Measurements from ENCODE around the gene CYP4A22. TPM values are rescaled to one million over a fixed set of nuclear protein-coding genes. Genes with fewer than 3 reads are reported as not detected.

Gene CYP4A22
- total RNA-seq, 1 donor from 2014 or later = not detected

GRCh38 chr1:47182676-47183235 lies 45.5 kb downstream of the CYP4A22 start:
- Mint-ChIP-seq H3K9me3 (no peaks in the 10 kb centered on the region), H3K4me1 (ENCODE audit: low read depth) (peaks cover 11% of the 10 kb centered on the region), H3K27ac (no peak overlapping the region), H3K4me3 (ENCODE audit: low read depth) (no peak overlapping the region), H3K36me3 (ENCODE audit: low read depth) (no peaks in the 10 kb centered on the region), H3K27me3 (ENCODE audit: low read depth) (peaks cover 12% of the 10 kb centered on the region)
- no peak for DNase-seq (ENCODE audit: low spot score)
- intact Hi-C loops (cut with micrococcal nuclease) = no loop called here

- Mint-ChIP-seq H3K27me3 (ENCODE audit: low read depth) (peaks cover 12% of the 10 kb centered on the region), H3K4me1 (ENCODE audit: low read depth) (peaks cover 11% of the 10 kb centered on the region), H3K9me3 (no peaks in the 10 kb centered on the region), H3K36me3 (ENCODE audit: low read depth) (no peaks in the 10 kb centered on the region), H3K4me3 (ENCODE audit: low read depth) (no peak overlapping the region), H3K27ac (no peak overlapping the region)
- no peak for DNase-seq (ENCODE audit: low spot score)
- intact Hi-C loops (cut with micrococcal nuclease) = no loop called here
These were observed 46.3 kb downstream of the CYP4A22 start for GRCh38 chr1:47183308-47184089.

- Mint-ChIP-seq H3K4me1 (ENCODE audit: low read depth) (peaks cover 5% of the 10 kb centered on the region), H3K9me3 (no peaks in the 10 kb centered on the region), H3K27ac (no peak overlapping the region), H3K27me3 (ENCODE audit: low read depth) (peaks cover 10% of the 10 kb centered on the region), H3K36me3 (ENCODE audit: low read depth) (no peaks in the 10 kb centered on the region), H3K4me3 (ENCODE audit: low read depth) (no peak overlapping the region)
- no peak for DNase-seq (ENCODE audit: low spot score)
- intact Hi-C loops (cut with micrococcal nuclease) = no loop called here
These were observed 47.0 kb downstream of the CYP4A22 start for GRCh38 chr1:47184090-47184821.

DNA sequence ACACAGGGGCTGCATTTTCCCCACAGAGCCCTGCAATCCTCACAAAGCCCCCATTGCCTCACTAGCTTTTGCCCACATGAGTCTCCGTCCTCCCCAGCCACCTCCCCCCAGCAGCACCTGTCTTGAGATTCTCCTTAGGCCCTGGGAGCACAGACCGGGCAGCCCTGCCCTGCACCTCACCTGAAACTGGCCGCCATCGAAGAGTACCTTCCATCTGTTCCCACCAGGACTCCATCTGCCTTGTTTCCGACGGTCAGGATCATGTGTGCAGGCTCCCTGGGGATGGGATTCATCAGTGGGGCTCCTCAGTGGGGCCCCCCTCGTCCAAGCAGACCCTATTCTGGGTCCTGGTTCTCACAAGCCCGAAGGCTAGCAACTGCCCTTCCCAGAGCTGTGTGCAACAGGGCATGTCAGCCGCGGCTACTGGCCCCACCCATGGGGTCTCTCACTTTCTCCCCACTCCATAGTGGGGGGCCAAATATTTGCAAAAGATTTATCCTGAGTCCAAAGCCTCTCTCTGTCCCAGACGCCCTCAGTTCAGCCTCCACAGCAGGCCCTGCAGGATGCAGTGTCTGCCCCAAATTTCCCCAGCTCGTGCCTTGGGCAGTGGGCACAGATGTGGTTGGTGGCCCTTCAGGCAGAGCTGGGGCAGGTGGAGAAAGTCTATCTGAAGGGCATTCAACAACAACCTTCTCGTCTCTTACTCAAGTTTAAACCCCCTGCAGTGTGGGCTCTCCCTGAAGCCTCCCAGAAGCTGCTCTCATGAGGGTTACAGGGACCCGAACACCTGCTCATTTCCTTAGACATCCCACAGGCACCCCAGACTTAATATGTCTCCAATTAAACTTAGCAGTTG lies 47.8 kb downstream of the CYP4A22 start:
- intact Hi-C loops (cut with micrococcal nuclease) = no loop called here
- peaks cover 6% of the 10 kb centered on the region for H3K27me3 Mint-ChIP-seq (ENCODE audit: low read depth)
- no peaks in the 10 kb centered on the region for H3K4me1 Mint-ChIP-seq (ENCODE audit: low read depth)
- H3K36me3 Mint-ChIP-seq (ENCODE audit: low read depth) = no peaks in the 10 kb centered on the region
- H3K27ac Mint-ChIP-seq = no peak overlapping the region
- no peak overlapping the region for H3K4me3 Mint-ChIP-seq (ENCODE audit: low read depth)
- no peaks in the 10 kb centered on the region for H3K9me3 Mint-ChIP-seq
- no peak for DNase-seq (ENCODE audit: low spot score)

- no peak for DNase-seq (ENCODE audit: low spot score)
- Mint-ChIP-seq H3K4me3 (ENCODE audit: low read depth) (no peak overlapping the region), H3K27ac (no peak overlapping the region), H3K36me3 (ENCODE audit: low read depth) (no peaks in the 10 kb centered on the region), H3K4me1 (ENCODE audit: low read depth) (no peaks in the 10 kb centered on the region), H3K27me3 (ENCODE audit: low read depth) (no peaks in the 10 kb centered on the region), H3K9me3 (no peaks in the 10 kb centered on the region)
- intact Hi-C loops (cut with micrococcal nuclease) = no loop called here
These were observed 49.3 kb downstream of the CYP4A22 start for GRCh38 chr1:47186267-47187185.

DNA sequence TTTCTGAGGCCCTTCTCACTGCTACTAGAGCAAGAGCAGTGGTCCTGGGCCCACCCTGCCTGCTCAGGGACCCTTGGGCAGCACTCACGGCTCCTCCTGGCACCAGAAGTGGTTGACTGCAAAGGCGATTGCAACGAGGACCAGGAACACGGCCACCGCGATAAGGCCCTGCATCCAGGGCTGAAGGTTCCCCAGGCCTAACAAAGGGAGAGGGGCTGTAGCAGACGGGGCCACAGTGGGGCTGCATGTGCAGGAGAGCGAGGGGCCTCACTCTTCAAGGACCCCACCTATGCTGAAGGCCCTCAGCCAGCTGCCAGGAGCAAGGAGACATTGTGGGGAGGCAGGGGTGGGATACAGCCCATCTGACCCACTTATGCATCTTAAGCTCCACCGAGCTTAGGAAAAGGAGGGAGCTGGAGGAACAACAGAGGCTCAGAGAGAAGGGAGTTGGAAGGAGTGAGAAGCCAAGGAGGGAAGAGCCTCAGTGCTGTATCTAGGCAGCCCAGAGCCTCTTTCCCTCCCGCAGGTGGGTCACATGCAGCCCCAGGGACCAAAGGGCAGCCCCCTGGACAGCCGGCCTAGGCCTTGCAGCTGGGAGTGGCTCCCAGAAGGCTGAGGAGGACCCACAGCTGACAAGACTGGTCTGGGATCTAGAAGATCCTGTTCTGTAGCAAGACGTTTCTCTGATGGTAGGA lies 50.1 kb downstream of the CYP4A22 start:
- Mint-ChIP-seq H3K36me3 (ENCODE audit: low read depth) (no peaks in the 10 kb centered on the region), H3K9me3 (no peaks in the 10 kb centered on the region), H3K4me3 (ENCODE audit: low read depth) (no peak overlapping the region), H3K27ac (no peak overlapping the region), H3K4me1 (ENCODE audit: low read depth) (no peaks in the 10 kb centered on the region), H3K27me3 (ENCODE audit: low read depth) (no peaks in the 10 kb centered on the region)
- no peak for DNase-seq (ENCODE audit: low spot score)
- intact Hi-C loops (cut with micrococcal nuclease) = no loop called here

DNA sequence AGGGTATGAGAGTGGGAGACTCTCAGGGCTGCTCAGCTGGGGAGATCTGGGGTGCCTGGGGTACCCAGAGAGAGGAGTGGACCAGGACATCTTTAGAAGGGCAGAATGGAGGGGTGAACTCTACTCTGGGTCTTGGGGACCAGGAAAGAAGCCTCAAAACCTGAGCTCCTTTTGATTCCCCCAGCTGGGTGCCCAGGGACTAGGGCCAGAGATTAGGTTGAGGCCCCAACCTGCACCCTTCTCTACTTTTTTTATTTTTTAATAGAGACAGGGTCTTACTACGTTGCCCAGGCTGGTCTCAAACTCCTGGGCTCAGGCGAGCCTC lies 50.6 kb downstream of the CYP4A22 start:
- intact Hi-C loops (cut with micrococcal nuclease) = no loop called here
- H3K4me1 Mint-ChIP-seq (ENCODE audit: low read depth) = no peaks in the 10 kb centered on the region
- DNase-seq (ENCODE audit: low spot score) = no peak
- H3K36me3 Mint-ChIP-seq (ENCODE audit: low read depth) = no peaks in the 10 kb centered on the region
- H3K9me3 Mint-ChIP-seq = no peaks in the 10 kb centered on the region
- no peak overlapping the region for H3K27ac Mint-ChIP-seq
- H3K4me3 Mint-ChIP-seq (ENCODE audit: low read depth) = no peak overlapping the region
- no peaks in the 10 kb centered on the region for H3K27me3 Mint-ChIP-seq (ENCODE audit: low read depth)

GRCh38 chr1:47188791-47189785 lies 51.8 kb downstream of the CYP4A22 start:
- H3K4me1 Mint-ChIP-seq (ENCODE audit: low read depth) = no peaks in the 10 kb centered on the region
- DNase-seq (ENCODE audit: low spot score) = no peak
- H3K27me3 Mint-ChIP-seq (ENCODE audit: low read depth) = peaks cover 3% of the 10 kb centered on the region
- H3K9me3 Mint-ChIP-seq = no peaks in the 10 kb centered on the region
- no peak overlapping the region for H3K27ac Mint-ChIP-seq
- no peak overlapping the region for H3K4me3 Mint-ChIP-seq (ENCODE audit: low read depth)
- intact Hi-C loops (cut with micrococcal nuclease) = no loop called here
- H3K36me3 Mint-ChIP-seq (ENCODE audit: low read depth) = no peaks in the 10 kb centered on the region

DNA sequence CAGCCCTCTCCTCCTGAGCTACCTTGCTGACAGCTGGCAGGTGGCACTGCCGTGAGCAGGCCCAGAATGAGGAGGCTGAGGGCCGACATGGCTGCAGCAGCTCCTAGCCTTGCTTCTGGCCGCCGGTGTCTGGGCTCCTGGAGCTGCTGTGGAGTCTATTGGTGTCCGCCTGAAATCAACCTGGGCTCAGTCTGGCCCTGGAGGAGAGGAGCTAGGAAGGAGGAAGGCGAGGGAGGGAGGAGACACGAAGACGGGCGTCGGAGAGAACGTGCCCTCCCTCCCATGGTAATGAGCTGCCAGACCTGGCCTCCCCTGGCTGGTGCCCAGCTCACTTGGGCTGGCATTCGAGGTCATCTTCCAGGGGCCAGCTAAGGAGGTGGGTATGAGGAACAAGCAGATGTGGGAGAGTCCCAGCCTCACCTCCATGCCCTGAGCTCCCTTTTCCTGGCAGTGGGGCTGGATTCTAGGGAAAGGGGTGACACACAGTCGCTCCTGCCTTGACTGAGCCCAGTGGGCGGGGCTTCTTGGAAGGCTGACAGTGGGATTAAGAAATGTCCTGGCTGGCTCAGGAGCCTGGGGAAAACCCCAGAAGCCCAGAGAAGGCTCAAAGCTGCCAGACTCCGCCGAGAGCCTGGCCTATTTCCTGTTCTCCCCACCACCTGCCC lies 52.7 kb downstream of the CYP4A22 start, which contains the start of gene PDZK1IP1:
Gene PDZK1IP1, minus strand, starts transcription at position 193 of the 665 bp plus-strand sequence. Its CDS starts 104 bp downstream, at position 89.
- intact Hi-C loops (cut with micrococcal nuclease) = no loop called here
- no peaks in the 10 kb centered on the region for H3K36me3 Mint-ChIP-seq (ENCODE audit: low read depth)
- H3K27ac Mint-ChIP-seq = no peak within 1 kb of the TSS

GRCh38 chr1:47190509-47190855 lies 53.2 kb downstream of the CYP4A22 start:
- Mint-ChIP-seq H3K27ac (no peak overlapping the region), H3K4me3 (ENCODE audit: low read depth) (no peak overlapping the region), H3K9me3 (no peaks in the 10 kb centered on the region), H3K27me3 (ENCODE audit: low read depth) (peaks cover 4% of the 10 kb centered on the region), H3K36me3 (ENCODE audit: low read depth) (no peaks in the 10 kb centered on the region), H3K4me1 (ENCODE audit: low read depth) (no peaks in the 10 kb centered on the region)
- DNase-seq (ENCODE audit: low spot score) = no peak
- intact Hi-C loops (cut with micrococcal nuclease) = no loop called here

More for the DNA sequence above, 52.7 kb downstream of the CYP4A22 start, which contains the start of gene PDZK1IP1:
- Mint-ChIP-seq H3K4me1 (ENCODE audit: low read depth) (no peaks in the 10 kb centered on the region), H3K4me3 (ENCODE audit: low read depth) (no peak within 1 kb of the TSS), H3K9me3 (no peaks in the 10 kb centered on the region), H3K27me3 (ENCODE audit: low read depth) (peaks cover 4% of the 10 kb centered on the region)
- no peak for DNase-seq (ENCODE audit: low spot score)

All from activated T-helper 2 cell treated with anti-CD3 and anti-CD28 coated beads, Interferon-gamma antibody, Interleukin-2, Interleukin-4, amounts not matched to agents 10 μg/mL and 5 μg/mL and 100 μg/mL, durations not matched to agents 14 hours and 24 hours and 36 hours (primary cell).